GM18907 (cell line): ENCODE data around the gene PTPRG.

Experiments
- ATAC-seq: cut with Tn5 transposase; IDR thresholded peaks from one replicate; pipeline ENCODE4 v1.9.1; 2021; ENCODE audit warnings: mild to moderate bottlenecking, moderate library complexity; ENCODE audit not compliant: unreplicated experiment

The PTPRG gene

DNA sequence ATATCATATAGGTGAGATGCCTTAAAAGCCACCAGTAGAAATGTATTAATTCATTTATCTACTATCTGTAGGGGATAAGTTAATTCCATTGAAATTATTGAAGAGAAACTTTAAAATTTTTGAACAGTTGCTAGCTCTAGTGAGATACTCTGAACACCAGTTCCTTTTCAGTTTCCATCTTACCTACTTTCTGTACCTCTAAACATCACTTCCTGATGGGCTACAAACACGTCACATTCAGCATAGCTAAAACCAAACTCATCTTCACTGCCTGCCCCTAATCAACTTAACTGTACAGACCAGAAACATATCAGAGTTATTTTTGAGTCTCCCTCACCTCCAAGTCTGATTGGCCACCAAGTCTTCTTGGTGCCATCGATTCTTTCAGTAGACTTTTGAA, 723.1 kb downstream of the PTPRG start:
- peak; percentile 71 for ATAC-seq

DNA sequence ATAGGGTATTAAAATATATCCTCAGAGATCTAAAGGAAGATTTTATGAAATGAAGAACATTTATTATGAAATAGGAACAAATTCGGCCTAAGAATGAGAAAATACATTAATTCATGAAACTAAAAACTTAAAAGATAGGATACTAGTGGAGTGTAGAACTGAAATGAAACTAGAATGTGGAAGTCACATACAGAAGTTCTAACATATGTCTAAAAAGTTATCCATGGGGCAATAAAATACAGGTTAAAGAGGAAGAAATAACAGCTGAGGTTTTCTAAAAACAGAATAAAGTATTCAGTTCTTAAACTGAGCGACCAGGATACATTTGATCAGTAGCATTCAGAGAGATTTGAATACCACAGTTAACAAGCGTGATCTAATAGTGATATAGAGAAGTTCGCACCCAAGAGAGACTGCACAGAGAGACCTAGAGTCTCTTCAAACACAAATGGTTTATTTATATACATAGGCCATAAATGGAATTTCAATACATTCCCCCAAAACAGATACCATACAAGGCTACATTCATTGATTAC, 726.1 kb downstream of the PTPRG start:
- ATAC-seq, result no peak

DNA sequence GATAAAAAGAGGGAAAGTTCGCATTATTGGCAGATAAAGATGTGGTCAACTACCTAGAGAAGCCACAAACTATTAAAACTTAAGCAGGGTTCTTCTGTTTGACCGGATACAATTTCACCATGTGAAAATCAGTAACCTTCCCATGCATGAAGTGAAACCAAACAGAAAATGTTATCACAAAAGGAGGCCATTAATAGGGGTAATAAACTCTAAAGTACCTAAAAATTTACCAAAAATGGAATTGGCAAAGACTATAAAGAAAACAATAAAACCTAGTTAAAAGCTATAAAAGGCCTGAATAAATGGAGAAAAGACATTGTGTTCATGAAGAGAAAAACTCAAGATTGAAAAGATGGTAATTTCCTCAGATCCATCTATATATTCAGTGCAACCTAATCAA, 728.6 kb downstream of the PTPRG start:
- ATAC-seq, result no peak

DNA sequence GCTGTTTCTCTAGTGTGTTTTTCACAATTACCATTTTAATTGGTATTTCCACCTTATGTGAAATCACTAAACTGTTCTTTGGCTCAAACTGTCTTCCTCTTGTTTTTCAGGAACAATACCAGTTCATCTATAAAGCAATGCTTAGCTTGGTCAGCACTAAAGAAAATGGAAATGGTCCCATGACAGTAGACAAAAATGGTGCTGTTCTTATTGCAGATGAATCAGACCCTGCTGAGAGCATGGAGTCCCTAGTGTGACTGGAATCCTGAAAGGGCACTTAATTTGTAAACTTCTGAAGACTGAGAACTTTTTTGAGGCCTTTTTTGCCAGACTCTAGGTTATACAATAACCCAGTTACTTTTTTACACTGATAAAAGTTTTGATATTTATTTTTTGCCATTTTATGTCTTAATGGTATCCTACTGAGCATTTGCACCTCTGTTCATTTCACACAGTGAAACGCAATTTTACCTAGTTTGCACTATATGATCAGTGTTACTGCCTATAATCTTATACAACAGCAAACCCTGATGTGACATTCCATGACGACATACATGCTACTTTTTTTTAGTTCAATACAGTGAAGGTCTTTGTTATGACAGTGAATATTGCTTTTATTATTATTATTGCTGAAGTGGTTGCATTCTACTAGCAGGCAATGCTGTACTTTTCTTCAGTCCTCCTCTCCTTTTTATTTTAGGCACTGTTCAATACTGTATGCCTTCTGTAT, 731.8 kb downstream of the PTPRG start:
- ATAC-seq, result no peak

DNA sequence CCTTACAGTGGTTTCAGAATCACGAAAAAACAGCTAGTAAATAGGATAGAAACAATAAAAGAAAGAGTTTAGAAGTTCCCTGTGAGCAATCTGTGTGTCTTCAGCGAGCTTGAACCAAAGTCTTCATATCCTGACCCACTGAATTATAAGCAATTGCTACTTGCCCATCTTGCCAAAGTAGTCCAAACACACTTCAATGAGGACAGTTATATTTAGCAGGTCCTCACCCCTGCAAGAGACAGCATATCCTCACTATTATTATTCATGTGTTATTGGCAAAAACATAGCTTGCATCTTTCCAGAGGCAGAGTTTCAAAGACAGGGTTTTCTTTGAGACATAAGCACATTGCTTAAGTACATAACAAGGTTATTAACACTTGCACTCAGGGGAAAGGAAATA, 734.2 kb downstream of the PTPRG start:
- ATAC-seq, result no peak

DNA sequence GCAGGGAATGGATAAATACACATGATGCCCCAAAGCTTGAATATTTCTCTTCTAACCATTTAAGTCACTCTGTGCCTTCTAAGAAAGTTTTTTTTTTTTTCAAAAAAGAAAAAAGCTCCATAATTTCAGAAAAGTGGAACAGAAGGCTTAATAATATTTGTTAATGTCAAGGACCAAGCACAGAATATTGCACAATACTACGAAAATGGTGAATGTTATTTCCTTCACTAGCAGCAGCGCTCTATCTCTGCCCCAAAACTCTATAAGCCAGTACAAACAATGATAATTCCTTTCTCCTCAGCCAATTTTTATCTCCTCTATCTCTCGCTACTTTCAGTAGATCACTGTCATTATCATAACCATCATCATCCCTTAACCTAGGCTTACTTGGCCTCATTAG, 739.2 kb downstream of the PTPRG start:
- no peak for ATAC-seq

DNA sequence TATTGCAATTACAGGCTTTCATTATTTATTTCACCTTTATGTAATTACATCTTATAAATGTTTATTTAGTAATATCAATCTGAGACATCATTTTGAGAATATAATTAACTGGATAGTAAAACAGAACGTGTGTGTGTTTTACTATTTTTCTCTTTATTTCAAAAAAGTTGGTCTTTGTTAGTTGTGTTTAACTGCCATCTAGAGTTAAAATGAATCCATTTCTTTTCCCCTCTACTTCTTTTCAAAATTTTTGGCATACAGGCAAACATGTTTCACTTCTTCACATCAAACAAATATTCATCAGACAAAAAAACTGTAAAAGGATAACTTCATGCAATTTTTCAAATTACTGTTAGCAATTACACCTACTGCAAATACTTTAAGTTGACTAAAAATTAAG, 750.8 kb downstream of the PTPRG start:
- no peak for ATAC-seq

DNA sequence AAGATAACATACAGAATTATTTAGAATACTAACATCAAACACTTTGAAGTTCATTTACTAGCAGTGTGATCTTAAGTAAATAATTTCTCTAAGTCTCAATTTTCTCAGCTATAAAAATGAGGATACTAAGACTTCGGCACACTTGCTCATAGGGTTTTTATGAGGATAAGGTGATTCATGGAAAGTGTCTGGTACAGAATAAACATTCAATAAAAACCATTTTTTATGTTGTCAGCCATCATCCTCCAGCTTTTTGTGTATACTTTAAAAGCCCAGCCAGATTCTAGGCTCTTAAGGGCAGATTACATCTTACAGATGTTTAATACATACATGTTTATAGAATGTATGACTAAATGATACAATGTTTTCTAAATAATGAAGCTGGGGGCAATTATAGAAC, 755.2 kb downstream of the PTPRG start:
- ATAC-seq, result no peak

DNA sequence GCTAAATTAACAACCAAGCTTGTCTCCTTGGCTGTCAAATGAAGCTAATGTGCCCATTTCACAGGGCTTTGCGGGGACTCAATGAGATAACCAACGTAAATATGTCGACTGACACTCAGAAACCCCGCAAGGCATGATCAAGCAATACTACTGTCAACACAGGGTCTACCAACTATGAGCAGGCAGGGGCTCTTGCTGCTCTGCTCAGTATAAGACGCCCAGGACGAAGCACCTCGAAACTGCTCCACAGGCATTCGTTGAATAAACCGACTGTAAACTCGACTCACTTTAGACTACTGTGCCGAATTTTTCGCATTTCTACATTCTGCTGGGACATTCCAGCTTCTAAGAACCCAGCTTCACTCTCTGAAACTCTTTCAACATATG, 757.0 kb downstream of the PTPRG start:
- ATAC-seq, result peak; percentile 9

DNA sequence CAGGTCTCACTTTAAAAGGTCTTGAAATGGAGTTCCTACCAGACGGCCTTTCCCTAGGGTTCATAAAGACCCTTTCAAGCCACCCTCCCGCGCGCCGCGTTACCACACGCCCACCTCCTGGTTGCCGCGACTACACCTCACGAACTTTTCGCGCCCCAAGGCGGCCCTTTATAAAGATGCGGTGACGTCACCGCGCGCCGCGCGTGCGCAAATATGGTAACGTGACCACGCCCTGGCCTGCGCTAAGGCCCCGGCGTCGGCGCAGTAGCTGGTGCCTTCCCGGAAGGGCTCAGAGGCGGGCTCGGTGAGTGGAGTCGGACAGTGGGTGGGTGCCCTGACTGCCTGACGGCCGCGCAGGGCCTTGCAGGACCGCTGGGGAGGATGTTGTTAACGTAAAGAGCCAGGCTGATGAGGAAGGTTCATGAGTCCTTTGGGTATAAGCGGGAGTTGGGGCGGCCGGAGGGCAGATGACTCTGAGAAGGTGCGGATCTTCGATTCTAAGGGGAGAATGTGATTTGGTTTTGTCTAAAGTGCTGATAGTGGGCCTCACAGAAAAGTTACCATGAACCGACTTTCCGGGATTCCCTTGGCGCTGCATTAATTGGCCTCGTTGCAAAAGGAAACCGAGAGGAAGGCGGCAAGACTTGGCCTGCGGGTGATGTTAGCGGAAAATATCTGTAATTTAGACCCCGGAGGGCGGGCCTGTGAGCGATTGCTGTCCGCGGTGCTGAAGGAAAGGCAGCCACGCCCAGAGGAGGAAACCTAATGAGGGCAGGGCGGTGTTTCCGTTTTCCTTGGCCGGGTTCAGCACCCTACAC, 757.6 kb downstream of the PTPRG start:
- peak; percentile 98 for ATAC-seq

DNA sequence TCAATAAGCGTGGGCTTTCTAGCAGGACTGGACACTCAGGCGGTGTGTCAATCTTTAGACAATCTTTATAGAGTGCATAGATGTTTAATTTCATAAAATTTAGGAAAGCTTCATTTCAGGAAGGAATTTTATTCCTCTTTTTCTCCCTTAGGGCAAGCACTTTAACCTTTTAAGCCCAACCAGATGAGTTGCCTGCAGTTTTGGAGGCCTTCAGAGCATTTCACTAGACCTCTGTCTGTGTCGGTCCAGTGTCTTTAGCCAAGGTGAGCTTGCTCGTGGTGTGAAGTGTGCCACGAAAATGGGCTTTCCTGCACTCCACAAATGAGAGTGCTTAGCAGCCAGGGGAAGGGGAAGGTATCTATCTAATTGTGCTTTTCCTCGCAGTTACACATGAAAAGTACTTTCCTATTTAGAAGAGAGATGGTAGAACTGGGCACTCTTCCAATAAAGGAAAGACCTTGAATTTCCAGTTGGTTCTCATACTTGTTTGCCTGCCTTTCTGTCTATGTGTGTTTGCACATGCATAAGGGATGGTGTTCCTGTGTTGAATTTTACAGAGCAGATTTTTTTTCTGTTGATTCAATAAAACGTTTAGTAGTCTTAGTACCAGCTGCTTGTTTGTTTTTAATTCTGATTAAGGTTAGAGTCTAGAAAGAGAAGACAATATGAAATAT, 758.3 kb downstream of the PTPRG start:
- no peak for ATAC-seq

DNA sequence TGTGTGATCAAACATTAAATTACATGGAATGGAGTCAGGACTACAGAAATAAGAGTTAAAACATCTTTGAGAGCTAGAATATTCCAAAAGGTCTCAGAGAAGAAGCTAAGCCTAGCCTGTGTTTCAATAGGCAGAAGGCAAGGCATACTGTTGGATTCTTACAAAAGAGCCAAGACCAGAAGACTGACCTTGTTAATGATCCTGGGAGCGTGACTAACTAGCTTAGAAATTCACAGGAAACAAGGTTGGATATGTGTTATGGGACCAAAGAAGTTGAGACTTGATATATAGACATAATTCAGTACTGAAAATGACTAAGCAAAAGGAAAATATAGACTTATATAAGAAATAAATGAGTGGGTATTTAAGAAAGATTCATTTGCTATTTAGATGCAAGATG, 761.9 kb downstream of the PTPRG start:
- no peak for ATAC-seq

DNA sequence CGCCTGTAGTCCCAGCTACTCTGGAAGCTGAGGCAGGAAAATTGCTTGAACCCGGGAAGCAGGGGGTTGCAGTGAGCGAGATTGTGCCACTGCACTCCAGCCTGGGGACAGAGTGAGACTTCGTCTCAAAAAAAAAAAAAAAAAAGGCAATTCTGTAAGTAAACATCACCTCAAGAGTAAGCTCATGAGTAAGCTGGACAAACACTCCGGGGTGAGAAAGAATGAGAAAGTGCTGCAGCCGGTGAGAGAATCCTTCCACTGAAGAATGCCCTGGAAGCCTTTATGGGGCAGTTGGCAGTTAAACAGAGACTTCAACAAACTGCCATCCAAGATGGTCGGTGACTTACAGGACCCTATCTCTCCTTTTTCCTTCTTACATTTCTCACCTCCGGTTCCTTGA, 764.5 kb downstream of the PTPRG start:
- no peak for ATAC-seq

DNA sequence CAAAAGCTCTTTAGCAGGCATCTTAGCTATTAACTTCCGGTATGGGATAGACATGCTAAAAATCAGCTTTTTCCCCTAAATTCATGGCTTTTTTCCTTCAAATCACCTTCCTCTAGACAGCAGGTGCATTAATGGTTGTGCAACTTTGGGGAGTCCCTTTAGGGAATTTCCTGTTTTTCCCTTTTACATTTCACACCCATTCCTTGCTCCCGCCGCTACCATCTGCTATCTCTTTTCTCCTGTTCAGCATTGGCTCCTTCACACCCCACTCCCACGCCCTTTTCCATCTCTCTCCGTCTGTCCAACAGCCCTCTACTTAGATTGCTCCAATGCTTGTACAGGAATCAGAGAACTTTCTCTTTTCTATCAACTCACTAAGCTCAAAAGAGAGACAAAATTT, 768.6 kb downstream of the PTPRG start:
- no peak for ATAC-seq

DNA sequence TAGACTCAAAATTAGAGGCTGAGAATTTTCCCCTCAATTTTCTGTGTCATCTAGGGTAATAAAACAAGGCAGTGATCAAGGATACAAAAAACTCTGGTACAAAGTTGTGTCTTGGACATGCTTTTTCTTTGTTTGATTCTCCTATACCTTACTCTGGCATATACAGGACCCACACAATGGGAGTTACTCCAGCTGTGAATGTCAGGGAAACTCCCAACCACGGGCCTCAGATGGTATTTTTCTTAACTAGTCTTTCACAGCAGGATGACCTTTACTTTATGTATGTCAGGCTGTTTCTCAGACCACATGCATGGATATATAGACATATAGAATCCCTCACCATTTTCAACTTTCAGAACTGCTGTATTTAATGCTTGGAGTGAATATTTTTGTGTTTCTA, 770.6 kb downstream of the PTPRG start:
- ATAC-seq, result peak; percentile 52

DNA sequence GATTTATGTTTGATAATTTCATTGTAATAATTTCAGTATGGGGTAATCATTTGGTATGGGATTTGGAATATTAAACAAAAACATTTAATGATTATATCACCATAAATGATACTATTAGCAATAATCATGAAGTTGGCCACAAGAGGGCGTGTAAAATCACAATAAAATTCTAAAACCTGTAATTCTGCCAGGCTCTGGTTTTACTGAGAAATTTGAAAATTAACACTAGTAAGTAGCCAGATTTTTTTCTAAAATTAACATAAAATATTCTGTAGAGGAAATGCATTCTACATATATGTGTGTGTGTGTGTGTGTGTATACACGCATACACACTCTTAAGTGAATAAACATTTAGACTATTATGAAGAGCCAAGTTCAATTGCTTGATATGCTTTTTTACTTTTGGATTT, 771.5 kb downstream of the PTPRG start:
- no peak for ATAC-seq

DNA sequence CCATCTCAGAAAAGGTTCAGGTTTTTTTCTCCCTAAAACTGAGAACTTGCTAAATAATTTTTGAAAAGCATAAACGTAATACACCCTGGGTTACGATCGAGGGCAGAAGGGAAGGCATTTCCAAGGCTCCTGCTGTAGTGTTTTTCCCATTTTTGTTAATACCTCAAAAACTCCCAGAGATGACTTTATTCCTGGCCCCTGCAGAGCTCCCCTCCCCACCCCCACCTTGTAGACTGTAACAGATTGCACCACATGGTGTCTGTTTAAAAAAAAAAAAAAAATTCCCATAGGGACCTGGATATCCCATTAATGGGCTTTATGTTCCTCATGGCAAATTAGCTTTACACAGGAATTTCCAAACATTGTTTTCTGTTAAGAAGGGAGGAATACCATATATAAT, 773.8 kb downstream of the PTPRG start:
- ATAC-seq, result no peak

DNA sequence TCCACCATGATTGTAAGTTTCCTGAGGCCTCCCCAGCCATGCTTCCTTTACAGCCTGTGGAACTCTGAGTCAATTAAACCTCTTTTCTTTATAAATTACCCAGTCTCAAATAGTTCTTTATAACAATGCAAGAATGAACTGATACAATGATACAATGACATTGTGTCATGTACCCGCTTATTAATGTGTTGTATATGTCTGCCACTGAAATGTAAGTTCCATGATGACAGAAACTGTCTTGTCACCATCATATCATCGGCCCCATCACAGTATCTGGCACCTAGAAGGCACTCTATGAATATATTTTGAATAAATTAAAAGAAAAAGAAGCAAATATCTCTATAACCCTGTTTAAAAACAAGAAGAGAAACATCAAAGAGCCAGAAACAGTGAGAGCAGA, 782.4 kb downstream of the PTPRG start:
- ATAC-seq, result no peak
